ENCODE measurements around the gene UBA52. TPM values are rescaled to one million over a fixed set of nuclear protein-coding genes. Genes with fewer than 3 reads are reported as not detected.

Gene UBA52
- total and polyA plus RNA-seq, 2 of the 8 experiments (the other 6 are each of a cell fraction or from before 2014, with no cell fraction given) = 1,340 to 5,409 TPM

DNA sequence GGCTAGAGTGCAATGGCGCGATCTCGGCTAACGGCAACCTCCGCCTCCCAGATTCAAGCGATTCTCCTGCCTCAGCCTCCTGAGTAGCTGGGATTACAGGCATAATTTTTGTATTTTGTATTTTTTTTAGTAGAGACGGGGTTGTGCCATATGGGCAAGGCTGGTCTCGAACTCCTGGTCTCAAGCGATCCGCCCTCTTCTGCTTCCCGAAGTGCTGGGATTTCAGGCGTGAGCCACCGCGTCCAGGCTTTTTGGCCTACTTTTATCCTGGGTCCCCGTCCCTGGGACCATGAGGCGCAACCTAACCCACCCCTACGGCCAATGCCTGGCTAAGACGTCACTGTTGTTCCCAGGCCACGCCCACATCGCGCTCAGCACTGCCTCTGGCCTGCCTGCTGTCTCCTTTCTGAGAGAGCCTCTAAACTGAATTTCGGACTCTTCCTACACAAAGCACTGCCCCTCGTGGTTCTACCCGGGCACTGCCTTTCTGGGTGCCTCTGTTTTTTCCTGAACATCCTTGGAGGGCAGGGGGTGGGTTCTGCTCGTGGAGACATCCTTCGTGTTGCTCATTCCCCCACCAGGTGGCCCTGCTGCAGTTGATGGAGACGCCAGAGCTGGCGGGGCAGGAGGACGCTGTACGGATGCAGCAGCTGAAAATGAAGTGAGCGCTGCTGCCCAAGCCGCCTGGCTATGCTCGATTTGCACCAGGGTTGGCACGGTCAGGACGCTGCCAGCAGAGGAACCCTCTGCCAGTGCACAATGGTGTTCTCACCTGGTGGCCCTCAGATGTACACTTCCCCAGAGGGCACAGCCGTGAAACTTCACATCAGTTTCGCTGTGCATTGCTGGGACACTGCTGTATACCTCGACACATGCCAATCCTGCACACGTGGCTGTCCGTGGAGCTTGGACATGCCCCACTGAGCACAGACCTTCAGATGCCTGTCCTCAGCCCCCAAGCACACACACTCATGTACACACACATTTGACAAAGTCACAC lies 18.9 kb downstream of the UBA52 start (continued):
- peak; percentile 19; the same call in 1 of the 2 replicates for TF ChIP-seq BACH1 (IDR thresholded peaks at IDR 0.05; ENCODE audit: low read length)
- peak; percentile 62 for TF ChIP-seq POLR2AphosphoS5 (IDR thresholded peaks at IDR 0.05; ENCODE audit: low read depth, low read length)
- TF ChIP-seq RAD21 (IDR thresholded peaks at IDR 0.05 in 1 of 2, conservative IDR thresholded peaks at IDR 0.05 in 1 of 2; ENCODE audit: low read depth in 2 of 2, low read length in 2 of 2) = peak; percentile 29 to 55; a peak in 3 of 4 replicates
- peak; percentile 72 for TF ChIP-seq TAF1 (IDR thresholded peaks at IDR 0.05; ENCODE audit: low read depth, low read length)
- TF ChIP-seq KDM1A (IDR thresholded peaks at IDR 0.05; ENCODE audit: borderline replicate concordance, low read length) = no peak
- no peak for TF ChIP-seq KDM5A (IDR thresholded peaks at IDR 0.05; ENCODE audit: low read length)
- TF ChIP-seq HDAC2 (IDR thresholded peaks at IDR 0.05; ENCODE audit: borderline replicate concordance in 1 of 2, low read depth in 2 of 2, low read length in 2 of 2) = peak; percentile 58 to 59; a peak in 1 of 4 replicates
- TF ChIP-seq SP4 (IDR thresholded peaks at IDR 0.05; ENCODE audit: low read length) = peak; percentile 58; the same call in 1 of the 2 replicates
- peak; percentile 83 for TF ChIP-seq CREB1 (IDR thresholded peaks at IDR 0.05)
- TF ChIP-seq, protein P1, sequence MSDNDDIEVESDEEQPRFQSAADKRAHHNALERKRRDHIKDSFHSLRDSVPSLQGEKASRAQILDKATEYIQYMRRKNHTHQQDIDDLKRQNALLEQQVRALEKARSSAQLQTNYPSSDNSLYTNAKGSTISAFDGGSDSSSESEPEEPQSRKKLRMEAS (IDR thresholded peaks at IDR 0.05) = peak; percentile 86
- TF ChIP-seq, protein P2, sequence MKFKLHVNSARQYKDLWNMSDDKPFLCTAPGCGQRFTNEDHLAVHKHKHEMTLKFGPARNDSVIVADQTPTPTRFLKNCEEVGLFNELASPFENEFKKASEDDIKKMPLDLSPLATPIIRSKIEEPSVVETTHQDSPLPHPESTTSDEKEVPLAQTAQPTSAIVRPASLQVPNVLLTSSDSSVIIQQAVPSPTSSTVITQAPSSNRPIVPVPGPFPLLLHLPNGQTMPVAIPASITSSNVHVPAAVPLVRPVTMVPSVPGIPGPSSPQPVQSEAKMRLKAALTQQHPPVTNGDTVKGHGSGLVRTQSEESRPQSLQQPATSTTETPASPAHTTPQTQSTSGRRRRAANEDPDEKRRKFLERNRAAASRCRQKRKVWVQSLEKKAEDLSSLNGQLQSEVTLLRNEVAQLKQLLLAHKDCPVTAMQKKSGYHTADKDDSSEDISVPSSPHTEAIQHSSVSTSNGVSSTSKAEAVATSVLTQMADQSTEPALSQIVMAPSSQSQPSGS (IDR thresholded peaks at IDR 0.05; ENCODE audit: low read length) = 0 out of 2 replicates have a peak, but pooled peaks have one; percentile 37
- TF ChIP-seq CTBP2 (IDR thresholded peaks at IDR 0.05; ENCODE audit: borderline replicate concordance, insufficient read depth, insufficient read length, low read length) = no peak
- peak in 1 of 2 experiments; percentile 11; a peak in 1 of 4 replicates for TF ChIP-seq SIN3A (conservative IDR thresholded peaks at IDR 0.05 in 1 of 2, IDR thresholded peaks at IDR 0.05 in 1 of 2; ENCODE audit: low read depth in 1 of 2, low read length in 2 of 2)
- TF ChIP-seq YY1 (IDR thresholded peaks at IDR 0.05; ENCODE audit: low read depth, low read length) = peak; percentile 47; the same call in 1 of the 2 replicates
